Measurements from ENCODE around the gene MCTP1.

- TF ChIP-seq CTCF (optimal IDR thresholded peaks at IDR 0.05 in 1 of 3, IDR thresholded peaks at IDR 0.05 in 1 of 3, conservative IDR thresholded peaks at IDR 0.05 in 1 of 3; ENCODE audit: extremely low read depth in 1 of 3, insufficient read depth in 2 of 3, low read length in 3 of 3) (no peak), EZH2 (IDR thresholded peaks at IDR 0.05; ENCODE audit: low read length) (no peak)
These were observed 466.0 kb downstream of the MCTP1 start for GRCh38 chr5:94818904-94819303.
